CD4-positive, alpha-beta T cell treated with Interleukin-21 for 1 hour (primary cell): Measurements from ENCODE around the gene CD302.
"Not testable (repeated sequence)": the region's sequence is repeated elsewhere in the genome, so short reads cannot be mapped to it uniquely, and the experiment has no call there.

Experiments used
- DNase-seq: peaks from one replicate; pipeline ENCODE4 v3.0.0-alpha.2; 2020

CD302 gene

GRCh38 chr2:159745237-159745636, 52.8 kb downstream of the CD302 start:
- DNase-seq, result not testable (repeated sequence)

GRCh38 chr2:159744363-159744762, 53.6 kb downstream of the CD302 start:
- no peak for DNase-seq

DNA sequence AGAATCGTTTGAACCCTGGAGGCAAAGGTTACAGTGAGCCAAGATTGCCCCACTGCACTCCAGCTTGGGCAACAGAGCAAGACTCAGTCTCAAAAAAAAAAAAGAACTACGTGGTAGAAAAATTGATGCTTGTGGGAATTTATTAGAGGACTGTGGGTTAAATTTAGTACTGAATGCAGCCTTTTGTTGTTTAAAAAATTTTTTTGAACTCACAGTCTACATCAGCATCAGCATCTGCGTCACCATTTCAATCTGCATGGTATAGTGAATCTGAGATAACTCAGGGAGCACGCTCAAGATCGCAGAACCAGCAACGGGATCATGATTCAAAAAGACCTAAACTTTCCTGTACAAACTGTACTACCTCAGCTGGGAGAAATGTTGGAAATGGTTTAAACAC, 55.2 kb downstream of the CD302 start:
- DNase-seq, result no peak

- no peak for DNase-seq
Observed at GRCh38 chr2:159738509-159739390, 59.3 kb downstream of the CD302 start.

DNA sequence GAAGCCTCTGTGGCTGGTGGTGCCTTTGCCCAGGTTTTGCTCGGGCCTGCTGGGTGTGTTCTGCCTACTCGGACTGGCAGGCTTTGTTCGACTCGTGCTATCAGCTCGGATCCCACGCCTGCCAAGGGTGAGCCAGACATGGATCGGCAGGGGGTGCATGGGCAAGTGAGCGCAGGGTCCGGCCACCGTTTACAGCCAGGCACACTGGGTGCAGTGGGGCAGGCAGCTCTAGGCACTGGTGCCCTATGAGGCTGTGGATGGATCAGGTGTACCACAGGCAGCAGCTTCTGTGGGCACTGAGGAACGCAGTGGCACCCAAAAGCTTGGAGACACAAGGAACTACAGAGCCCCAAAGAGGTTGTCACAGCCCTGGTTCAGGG, 60.1 kb downstream of the CD302 start:
- no peak for DNase-seq

GRCh38 chr2:159737292-159737916, 60.6 kb downstream of the CD302 start:
- no peak for DNase-seq

- no peak for DNase-seq
Observed at GRCh38 chr2:159736048-159736447, 62.0 kb downstream of the CD302 start.

DNA sequence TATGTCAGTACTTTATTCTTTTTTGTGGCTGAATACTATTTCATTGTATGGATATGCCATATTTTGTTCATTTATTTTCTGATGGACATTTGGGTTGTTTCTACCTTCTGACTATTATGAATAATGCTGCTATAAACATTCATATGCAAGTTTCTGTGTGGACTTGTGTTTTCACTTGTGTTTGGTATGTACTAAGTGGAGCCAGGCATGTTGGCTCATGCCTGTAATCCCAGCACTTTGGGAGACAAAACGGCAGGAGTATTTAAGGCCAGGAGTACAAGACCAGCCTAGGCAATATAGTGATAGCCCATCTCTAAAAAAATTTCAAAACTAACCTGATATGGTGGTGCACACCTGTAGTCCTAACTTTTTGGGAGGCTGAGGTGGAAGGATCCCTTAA, 62.4 kb downstream of the CD302 start:
- DNase-seq, result no peak

DNA sequence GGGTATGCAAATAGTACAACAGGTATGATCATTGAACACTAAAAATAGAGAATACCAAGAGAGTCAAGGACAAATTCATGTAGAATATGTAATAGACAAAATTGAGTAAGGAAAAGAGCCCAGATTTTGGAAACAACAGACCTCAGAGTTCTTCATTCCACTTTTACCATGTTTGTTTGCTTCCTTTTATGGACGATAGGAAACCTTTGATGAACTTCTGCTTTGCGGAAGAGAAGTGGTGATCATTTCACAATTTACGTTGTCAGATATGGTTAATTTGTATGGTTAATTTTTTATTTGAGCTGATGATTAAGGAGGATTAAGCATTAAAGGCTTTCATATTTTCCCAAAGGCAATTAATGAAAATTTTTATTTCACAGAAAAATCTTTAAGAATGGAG, 69.4 kb downstream of the CD302 start:
- no peak for DNase-seq

- no peak for DNase-seq
Observed at GRCh38 chr2:159725713-159726112, 72.3 kb downstream of the CD302 start.

DNA sequence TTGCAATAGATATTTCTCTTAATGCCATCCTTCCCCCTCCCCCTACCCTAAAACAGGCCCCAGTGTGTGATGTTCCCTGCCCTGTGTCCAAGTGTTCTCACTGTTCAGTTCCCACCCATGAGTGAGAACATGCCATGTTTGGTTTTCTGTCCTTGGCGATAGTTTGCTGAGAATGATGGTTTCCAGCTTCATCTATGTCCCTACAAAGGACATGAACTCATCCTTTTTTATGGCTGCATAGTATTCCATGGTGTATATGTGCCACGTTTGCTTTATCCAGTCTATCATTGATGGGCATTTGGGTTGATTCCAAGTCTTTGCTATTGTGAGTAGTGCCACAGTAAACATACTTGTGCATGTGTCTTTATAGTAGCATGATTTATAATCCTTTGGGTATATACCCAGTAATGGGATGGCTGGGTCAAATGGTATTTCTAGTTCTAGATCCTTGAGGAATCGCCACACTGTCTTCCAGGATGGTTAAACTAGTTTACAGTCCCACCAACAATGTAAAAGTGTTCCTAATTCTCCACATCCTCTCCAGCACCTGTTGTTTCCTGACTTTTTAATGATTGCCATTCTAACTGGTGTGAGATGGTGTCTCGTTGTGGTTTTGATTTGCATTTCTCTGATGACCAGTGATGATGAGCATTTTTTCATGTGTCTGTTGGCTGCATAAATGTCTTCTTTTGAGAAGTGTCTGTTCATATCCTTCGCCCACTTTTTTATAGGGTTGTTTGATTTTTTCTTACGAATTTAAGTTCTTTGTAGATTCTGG, 73.0 kb downstream of the CD302 start:
- not testable (repeated sequence) for DNase-seq

- no peak for DNase-seq
Observed at GRCh38 chr2:159722580-159722979, 75.4 kb downstream of the CD302 start.

- no peak for DNase-seq
Observed at GRCh38 chr2:159720676-159721075, 77.3 kb downstream of the CD302 start.
